GM19351 (cell line): ENCODE measurements around the gene COL23A1.

Source experiments
- ATAC-seq: cut with Tn5 transposase; IDR thresholded peaks from one replicate; pipeline ENCODE4 v1.9.1; 2021; ENCODE audit warnings: mild to moderate bottlenecking, moderate library complexity; ENCODE audit not compliant: unreplicated experiment

The COL23A1 gene

DNA sequence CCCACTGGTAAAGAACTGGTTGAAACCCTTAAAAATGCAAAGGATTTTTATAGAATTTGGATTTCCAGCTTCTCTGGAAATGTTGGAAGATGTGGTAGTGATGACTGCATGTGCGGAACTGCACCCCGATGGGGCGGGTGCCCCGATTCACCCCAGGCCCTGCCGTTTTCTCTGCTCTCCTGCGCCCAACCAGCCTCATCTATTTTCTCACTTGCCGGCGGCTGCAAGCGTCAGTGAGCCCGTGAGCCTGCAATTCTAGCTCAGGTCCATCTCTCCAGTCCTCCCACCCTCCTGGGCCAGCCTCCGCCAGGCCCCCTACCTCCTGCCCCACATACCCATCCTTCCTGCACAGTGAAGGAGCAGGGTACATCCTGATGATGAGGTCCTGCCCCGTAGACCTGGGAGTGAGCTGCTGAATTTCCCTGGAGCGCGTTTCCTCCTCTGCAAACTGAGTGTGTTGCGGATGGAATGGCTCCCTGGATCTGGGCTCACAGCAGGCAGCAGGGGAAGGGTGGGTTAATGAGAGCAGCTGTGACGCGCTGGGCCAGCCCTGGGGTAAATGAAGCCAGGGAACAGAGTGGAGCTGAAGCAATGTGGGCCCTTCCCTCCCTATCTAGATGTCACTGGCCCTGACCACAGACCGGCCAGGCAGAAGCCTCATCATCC lies 311.7 kb downstream of the COL23A1 start:
- ATAC-seq: no peak

DNA sequence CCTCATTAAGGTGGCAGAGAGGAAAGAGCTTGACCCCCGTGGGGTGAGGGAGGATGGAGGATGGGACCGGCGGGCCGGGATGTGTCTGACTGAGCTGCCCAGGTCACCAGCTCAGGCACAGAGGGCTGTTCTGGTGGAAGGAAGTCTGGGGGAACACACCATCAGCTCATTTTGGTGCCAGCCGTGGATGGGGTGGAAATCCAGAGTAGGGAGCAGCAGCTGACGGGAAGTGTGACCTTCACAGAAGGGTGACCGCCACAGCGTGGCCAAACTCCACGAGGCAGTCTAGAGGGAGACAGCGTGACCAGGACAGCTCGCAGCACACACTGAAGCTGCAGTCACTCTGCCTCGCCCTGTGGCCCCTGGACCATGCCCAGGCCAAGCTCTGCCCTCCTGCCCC lies 312.3 kb downstream of the COL23A1 start:
- no peak for ATAC-seq

DNA sequence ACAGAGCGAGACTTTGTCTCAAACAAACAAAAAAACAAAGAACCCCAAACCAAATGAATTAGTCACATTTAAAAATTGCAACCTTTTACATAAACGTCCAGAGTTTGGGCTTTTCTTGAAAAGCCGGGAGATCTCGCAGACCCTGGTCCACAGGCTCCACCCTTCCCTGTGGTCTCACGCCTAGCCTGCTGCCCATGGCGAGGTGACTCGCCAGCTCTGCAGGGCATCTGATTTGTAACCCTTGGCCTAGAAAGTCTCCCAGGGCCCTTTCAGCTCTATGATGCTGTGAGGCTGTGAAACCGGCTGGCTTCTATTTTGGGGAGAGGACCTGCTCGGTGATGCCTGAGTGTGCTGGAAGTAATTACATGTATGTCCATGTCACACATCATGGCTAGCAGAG lies 312.8 kb downstream of the COL23A1 start:
- ATAC-seq: no peak

DNA sequence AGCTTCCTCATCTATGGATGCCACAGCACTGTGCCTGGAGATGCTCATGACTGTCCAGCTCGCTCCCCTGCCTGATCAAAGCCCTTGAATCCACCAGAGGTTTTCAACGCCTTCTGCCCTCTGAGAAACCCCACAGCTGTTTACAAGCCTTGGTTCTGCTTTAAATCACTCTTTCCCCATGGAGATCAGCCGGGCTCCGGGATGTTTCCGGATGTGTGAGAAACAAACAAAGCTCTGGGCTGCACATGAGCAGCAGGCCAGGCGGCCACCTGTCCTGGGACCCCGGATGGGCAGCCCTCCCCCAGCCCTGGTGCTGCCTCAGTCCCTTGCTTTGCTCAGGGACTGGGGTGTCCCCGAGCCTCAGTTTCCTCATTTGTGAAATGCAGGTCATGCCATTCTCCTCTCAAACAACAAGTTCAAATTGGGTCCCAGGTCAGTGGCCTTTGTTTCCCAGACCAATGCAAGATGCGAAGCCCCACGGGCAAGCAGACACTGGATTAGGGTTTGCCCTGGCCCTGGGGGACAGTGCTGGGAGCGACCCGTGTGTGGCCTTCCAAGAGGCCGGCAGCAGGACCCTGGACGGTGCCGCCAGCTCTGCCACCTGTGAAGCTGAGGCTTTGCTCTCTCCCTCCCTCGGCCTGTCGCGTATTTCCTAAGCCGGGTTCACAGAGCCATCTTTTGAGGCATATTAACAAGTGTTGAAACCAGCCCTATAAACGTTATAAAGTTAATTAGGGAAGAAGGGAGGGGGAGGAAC lies 315.2 kb downstream of the COL23A1 start:
- ATAC-seq: no peak

DNA sequence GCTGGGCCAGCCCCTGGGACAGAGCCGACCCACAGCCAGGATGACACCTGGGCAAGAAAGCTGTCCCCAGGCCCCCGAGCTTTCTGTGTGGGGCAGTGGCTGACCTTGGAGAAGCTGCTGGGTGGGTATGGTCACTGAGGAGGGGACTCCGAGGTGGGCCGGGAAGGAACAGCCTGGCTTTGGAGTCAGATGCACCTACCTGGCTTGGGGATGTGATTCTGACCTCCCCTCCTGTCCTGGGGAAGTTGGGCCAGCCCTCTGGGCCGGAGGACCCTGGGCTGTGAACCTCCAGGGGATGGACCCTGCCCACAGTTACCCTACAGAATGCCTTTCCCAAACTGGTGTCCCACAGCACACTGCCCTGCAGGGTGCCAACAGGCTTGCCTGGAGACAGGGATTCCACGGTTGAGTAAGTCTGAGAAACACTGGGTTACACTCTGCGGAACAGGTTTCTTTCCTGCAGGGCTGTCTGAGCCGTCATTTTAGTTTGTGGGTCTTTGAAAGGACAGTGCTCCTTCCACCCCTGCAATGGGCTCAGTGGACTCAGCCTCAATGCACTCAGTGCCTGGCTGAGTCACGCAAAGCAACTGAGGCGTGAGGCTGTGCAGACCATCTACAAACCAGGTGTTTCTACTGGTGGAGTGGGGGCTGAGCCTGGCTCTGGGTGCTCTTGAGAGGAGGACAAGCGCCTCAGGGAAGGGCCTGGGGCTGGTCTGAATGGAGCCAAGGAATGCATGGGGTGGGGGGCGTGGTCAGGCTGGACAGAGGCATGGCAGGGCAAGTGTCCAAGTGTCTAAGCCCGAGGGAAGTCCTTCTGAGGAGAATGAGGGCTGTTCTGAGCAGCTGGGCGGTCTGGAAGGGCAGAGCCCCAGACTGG lies 316.3 kb downstream of the COL23A1 start:
- no peak for ATAC-seq

DNA sequence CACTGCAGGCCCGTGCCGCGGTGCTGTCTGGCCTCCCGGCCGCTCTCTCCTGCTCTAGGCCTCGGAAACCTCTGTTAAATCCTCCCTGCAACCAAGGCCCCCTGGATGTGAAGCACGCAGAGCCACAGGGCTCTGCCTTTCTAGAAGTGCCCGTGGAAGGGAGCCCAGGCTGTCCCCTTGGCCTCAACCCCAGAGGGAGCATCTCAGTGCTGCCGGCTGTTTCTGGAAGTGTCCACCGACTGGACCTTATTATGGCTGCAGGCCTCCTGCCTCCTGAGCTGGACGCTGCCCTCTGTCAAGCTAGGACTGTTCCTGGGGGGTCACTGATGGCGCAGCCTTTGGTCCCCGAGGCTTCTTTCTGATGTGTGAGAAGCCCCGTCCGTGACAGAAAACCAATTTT lies 317.2 kb downstream of the COL23A1 start:
- no peak for ATAC-seq

DNA sequence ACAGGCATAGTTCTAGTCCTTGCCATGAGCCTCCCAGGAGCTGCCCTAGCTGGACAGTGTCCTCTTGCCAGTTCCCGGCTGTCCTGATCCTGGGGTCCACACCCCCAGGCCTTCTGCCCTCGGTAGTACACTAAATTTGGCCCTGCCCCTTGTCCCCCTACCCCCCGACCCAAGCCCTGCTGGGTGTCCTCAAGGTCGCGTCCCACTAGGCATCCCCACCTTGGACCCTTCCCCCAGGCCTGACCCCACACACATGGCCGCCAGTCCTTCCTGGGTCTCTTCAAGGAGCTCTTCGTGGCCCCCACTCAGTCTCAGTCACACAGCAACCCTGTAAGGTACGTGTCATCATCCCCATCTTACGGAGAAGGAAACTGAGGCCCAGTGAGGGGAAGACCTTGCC lies 317.6 kb downstream of the COL23A1 start:
- no peak for ATAC-seq

DNA sequence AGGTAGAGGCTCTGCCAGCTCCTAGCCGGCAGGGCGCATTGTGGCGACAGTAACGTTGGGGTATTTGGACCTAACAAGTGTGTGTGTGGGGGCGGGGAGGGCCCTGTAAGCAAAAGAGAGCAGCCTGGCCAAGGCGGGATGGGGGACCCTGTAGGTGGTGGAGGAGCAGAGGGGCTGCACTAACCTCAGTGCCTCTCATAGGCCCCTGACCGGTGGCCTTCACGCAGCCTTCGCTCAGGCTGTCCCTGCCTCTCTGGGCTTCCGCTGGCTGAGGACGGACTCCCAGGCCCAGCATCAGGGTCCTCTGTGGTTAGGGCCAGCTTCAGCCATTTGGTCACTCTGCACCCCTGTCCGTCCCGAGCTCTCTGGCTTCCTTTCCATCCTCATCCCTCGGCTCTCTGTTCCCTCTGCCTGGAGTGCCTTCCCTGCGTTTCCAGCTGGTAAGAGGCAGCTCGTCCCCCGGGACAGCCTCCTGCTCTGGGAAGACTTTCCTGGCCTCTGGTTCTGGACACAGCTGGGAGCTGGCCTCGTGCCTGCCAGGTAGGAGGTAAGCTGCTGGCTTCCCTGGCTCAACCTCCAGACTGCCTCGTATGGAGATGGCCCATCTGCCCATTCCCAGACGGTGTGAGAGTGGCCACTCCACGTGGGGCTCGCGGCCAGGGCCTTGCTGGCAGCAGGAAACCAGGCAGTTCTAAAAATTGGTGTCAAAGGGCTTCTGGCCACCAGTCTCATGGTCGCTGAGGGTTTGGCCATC lies 318.3 kb downstream of the COL23A1 start:
- no peak for ATAC-seq

DNA sequence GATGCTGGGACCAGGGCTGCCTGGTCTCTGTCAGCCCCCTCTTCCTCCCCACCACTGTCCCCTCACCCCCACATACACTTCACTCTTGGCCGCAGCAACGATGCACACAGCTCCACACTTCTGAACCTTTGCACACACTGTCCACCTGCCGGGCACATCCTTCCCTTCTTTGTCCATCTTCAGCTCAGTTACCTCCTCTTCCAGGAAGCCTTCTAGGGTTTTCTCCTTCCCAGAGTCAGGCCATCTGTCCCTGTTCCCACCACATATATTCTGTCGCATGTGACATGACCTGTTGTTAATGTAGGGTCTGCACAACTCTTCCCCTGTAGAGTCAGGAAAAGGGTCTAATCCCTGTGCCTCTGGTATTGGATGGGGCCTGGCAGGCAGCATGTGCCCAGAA lies 319.0 kb downstream of the COL23A1 start:
- no peak for ATAC-seq

DNA sequence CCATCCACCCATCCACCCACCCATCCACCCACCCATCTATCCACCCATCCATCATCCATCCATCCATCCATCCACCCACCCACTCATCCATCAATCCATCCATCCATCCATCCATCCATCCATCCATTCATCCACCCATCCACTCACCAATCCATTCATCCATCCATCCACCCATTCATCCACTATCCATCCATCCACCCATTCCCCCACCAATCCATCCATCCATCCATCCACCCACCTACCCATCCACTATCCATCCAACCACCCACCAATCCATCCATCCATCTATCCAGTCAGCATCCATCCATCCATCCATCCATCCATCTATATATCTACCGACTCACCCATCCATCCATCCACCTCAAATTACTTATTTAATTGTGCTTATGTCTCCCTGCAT lies 320.7 kb downstream of the COL23A1 start:
- no peak for ATAC-seq

DNA sequence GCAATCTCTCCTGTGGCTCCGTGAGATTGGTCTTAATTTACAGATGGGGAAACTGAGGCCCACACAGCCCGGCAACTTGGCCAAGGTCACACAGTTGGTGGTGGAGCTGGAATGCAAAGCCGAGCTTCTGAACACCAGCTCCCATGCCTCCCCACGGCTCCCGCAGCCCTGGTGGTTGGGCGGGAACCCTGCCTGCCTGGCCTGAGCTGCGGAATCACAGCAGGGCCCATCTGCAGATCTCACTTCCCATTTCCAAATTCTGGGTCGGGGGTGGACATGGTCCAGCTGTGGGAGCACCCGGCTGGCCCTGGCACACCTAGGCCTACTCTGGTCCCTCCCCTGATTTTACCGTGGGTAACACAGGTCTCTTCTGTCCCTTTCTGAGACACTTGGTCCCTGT lies 322.3 kb downstream of the COL23A1 start:
- ATAC-seq: no peak

DNA sequence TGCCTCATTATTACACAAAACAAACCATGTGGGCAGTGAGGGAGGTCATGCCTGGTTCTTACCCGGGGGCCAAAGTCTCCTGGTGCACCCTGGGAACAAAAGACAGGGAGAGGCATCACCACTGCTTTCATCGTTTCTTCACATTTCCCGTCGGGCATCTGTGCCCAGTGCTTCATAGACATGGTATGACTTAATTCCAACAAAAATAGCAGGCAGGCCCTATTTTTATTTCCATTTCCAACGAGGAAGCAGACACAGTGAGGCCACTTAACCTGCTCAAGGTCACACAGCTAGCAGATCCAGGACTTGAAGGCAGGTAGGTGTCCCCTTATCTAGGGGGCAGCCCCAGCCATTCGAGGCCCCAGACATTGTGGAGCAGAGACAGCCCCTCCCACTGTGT lies 322.9 kb downstream of the COL23A1 start:
- ATAC-seq: no peak

DNA sequence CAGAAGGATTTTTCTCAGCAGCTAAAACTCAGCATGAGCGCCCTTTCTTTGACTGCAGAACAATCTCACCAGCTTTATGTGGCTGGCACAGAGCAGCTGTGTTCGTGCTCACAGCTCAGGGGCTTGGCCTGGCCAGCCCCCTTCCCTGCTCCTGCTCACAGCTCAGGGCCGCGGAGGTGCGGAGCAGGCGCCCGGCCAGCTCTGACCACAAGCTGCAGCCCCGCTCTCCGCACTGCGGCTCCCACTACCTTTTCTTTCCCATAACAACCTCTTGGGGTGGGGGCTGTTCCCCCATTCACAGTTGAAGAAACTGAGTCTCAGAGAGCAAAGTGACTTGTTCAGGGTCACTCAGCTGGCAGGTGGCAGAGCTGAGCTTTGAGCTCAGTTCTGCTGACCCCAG lies 323.6 kb downstream of the COL23A1 start:
- no peak for ATAC-seq

DNA sequence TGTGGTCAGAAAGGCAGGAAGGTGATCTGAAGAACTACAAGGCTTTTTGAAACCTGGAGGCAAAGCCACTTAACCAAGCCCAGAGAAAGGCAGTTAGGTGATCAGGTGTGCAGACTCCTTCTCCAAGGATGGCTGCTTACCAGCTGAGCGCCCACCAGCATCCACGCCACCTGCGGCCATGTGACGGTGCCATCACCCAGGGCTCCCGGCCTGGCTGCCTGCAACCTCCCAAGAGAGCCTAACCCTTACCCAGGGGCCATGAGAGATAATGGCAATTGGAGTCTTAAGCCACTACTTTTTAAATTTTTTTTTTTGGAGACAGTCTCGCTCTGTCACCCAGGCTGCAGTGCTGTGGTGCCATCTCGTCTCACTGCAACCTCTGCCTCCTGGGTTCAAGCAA lies 324.4 kb downstream of the COL23A1 start:
- ATAC-seq: no peak

DNA sequence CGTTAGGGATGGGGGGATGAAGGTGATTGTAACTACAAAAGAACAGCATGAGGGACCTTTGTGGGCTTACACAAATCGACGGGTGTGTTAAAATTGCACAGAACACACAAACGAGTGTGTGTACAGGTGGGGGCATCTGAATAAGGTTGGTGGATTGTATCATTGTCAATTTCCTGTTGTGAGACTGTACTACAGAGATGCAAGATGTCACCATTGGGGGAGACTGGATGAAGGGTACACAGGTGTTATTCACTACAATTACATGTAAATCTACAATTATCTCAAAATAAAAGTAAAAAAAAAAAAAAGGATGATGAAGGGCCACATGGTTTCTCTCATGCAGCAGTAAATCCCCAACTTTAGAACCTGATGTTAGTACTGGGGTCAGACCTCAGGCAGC lies 326.1 kb downstream of the COL23A1 start:
- ATAC-seq: no peak

DNA sequence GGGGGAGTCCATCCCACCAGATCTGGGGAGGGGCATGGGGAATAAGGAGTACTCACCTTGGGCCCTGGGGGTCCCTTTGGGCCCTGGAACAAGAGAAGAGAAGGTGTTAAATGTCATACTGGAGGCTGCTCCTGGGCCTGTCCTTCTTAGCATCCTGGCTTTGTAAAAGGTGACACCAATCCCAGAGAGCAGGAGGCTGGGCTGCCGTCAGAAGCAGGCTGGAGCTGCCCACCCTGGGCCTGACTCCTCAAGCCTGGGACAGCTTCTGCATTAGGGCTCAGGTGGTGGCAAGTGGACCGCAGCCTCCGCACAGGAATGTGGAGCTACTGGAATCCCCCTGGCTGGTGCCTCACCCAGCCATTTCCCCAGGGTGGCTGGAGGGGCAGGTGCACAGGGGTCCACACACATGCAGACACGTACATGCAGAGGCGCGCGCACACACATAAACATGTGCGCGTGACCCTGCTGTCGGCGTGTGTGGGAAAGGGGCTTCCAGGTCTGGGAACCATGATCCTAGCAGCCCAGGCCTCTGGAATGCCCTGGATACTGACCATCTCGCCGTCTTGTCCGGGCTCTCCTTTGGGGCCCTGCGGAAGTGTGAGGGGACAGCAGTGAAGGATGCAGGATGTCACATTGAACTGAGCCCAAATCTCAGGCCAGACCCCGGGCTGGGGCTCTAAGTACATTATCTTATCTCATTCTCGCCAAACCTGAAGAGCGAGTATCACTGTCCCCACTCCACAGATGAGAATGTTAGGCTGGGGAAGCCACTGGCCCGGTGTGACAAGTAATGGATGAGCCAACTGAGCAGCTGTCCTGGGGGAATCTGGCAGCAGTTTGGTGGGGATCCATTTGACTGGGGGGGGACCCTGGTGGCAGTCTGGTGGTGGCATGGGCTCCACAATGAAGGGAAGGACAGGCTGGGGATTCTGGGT lies 328.3 kb downstream of the COL23A1 start:
- ATAC-seq: no peak

DNA sequence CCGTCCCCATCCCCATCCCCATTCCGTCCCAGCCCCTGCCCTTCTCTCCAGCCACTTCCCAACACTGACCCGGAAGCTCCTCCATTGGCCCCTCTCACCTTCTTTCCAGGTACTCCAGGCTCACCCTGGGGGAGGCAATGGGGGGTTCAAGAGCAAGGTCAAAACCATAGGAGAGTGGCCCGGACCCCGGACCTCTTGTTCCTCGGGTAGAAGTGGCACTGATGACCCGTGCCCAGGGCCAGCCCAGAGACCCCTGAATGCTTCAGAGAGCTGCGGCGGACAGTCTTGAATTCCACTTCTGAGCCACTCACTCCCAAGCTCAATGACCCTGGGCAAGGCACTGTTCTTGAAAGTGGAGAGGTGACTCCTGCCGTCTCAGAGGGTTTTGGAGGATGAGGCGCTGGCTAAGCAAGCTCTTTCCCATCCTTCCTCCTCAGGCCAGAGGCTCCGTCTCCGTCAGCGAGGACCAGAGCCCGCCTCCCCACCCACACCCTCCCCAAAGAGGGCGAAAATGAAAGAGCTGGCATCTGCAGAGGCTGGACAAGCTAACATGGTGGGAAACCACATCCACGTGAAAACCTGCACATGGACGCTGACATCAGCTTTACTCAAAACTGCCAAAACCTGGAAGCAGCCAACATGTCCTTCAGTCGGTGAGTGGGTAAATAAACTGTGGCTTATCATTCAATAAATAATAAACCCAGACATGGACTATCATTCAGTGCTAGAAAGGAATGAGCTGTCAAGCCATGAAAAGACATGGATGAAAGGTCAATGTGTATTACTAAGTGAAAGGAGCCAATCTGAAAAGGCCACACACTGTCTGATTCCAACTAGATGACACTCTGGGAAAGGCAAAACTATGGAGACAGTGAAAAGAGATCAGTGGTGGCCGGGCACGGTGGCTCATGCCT lies 330.3 kb downstream of the COL23A1 start:
- ATAC-seq: no peak

DNA sequence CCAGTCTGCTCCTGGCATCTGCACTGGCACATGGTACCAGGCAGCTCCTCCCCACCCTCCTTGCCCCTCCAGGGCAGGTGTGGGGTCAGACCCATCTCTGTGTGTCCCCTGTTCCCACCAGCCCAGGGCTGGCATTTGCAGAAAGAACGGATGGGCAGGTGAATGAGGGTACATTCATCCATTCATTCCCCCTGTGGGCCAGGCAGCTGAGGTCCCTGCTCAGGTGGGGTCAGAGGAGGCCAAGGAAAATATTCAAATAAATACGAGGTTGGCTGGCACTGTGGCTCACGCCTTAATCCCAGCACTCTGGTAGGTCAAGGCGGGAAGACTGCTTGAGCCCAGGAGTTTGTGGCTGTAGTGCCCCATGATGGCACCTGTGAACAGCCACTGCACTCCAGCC lies 332.5 kb downstream of the COL23A1 start:
- ATAC-seq: no peak

DNA sequence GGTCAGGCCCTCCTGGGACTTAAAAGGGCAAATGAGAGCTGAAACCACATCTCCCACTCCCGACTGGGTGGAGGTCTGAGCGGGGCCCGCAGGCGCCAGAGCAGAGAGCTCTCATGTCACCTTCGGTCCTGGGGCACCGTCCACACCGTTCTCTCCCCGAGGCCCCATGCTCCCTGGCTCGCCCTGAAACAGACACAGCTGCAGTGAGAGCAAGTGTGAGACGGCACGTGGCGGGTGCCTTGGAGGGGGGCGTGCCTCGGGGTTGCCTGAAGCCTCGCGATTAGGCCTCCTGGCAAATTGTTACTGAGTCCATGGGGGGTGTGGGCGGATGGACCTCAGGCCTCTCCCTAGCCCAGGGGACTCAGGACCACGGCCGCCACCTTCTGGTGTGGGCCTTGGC lies 333.4 kb downstream of the COL23A1 start:
- ATAC-seq: no peak
